ENCODE data around the gene ELMO1. TPM values are rescaled to one million over a fixed set of nuclear protein-coding genes. Genes with fewer than 3 reads are reported as not detected.

ELMO1 gene
- total and polyA plus RNA-seq, 2 experiments from 2014 or later: 6.5 to 24.9 TPM

DNA sequence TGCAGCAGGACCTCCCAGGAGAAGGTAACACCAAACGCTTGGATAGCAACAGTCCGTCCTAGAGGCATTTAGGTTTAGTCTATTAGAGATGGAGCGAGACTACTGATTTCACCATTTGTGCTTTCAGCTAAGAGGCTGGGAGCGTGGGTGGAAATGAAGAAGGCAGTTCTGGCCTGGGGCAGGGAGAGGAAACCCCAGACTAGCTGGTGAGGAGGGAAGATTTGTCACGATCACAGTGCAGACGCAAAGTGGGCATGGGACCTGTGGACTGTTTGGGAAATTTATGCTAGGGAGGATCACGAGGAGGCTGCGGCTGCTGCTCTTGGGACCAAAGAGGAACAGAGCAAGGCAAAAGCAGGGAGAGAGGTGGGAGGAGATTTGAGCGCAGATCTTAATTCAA, 594.0 kb downstream of the ELMO1 start (continued):
- TF ChIP-seq ETS1 (IDR thresholded peaks at IDR 0.05) (no peak), ZNF331 (CRISPR knock-in tag; IDR thresholded peaks at IDR 0.05; ENCODE audit: low read depth) (no peak), EZH2phosphoT487 (IDR thresholded peaks at IDR 0.05; ENCODE audit: unreplicated experiment) (no peak), EZH2 (IDR thresholded peaks at IDR 0.05; ENCODE audit: low read depth, unreplicated experiment) (no peak)

DNA sequence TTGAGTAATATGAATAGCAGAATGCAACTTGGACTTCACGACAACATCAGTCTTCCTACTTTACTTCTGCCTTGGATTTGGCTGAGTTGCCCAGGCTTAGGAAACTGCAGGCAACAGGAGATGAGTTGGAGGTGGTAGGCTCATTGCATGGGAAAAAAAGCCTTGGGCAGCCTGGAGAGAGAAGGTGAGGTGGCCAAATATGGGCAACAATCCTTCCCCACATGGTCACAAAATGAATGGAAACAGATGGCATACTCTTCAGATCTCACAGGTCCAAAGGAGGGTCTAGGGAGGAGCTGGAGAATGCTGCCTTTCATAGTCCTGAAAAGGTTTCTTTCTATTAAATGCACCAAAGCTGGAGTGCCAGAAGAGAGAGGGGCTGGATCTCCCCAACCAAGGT, 595.7 kb downstream of the ELMO1 start:
- ATAC-seq (no peak), DNase-seq (ENCODE audit: low spot score) (no peak)
- Histone ChIP-seq H3K4me2 (no peak overlapping the region), H3K79me2 (replicated peaks; ENCODE audit: insufficient read depth) (no peaks in the 10 kb centered on the region), H4K20me1 (replicated peaks; ENCODE audit: insufficient read depth) (no peaks in the 10 kb centered on the region), H3K4me3 (no peak overlapping the region), H3K27ac (ENCODE audit: low read depth) (no peak overlapping the region), H3K36me3 (ENCODE audit: insufficient read depth) (no peaks in the 10 kb centered on the region), H3K4me1 (ENCODE audit: insufficient read depth) (no peaks in the 10 kb centered on the region), H3K9me2 (ENCODE audit: insufficient read depth) (no peaks in the 10 kb centered on the region), H3K27me3 (ENCODE audit: insufficient read depth) (no peaks in the 10 kb centered on the region), H2AFZ (no peak overlapping the region), H3F3A (replicated peaks; ENCODE audit: low read depth) (no peaks in the 10 kb centered on the region)
- Mint-ChIP-seq H3K36me3 (ENCODE audit: low read depth) (peaks cover 8% of the 10 kb centered on the region), H3K9me3 (peaks cover 3% of the 10 kb centered on the region), H3K4me1 (peaks cover 11% of the 10 kb centered on the region; the same call in 2 of the 3 replicates), H3K4me3 (no peak overlapping the region), H3K27me3 (ENCODE audit: insufficient read depth, low read depth, poor library complexity) (no peaks in the 10 kb centered on the region), H3K27ac (no peak overlapping the region)
- TF ChIP-seq ZNF462 (CRISPR knock-in tag; IDR thresholded peaks at IDR 0.05) (no peak), EZH2 (IDR thresholded peaks at IDR 0.05; ENCODE audit: low read depth, unreplicated experiment) (no peak), ZNF114 (CRISPR knock-in tag; IDR thresholded peaks at IDR 0.05) (no peak), ZNF331 (CRISPR knock-in tag; IDR thresholded peaks at IDR 0.05; ENCODE audit: low read depth) (no peak), EZH2phosphoT487 (IDR thresholded peaks at IDR 0.05; ENCODE audit: unreplicated experiment) (no peak), ETS1 (IDR thresholded peaks at IDR 0.05) (no peak), JUNB (IDR thresholded peaks at IDR 0.05; ENCODE audit: unreplicated experiment) (no peak), CREB1 (CRISPR knock-in tag; IDR thresholded peaks at IDR 0.05; ENCODE audit: low read depth) (no peak), STAT1 (IDR thresholded peaks at IDR 0.05; ENCODE audit: unreplicated experiment) (no peak), NANOG (IDR thresholded peaks at IDR 0.05; ENCODE audit: borderline replicate concordance) (no peak)
- TF ChIP-seq, protein P1, sequence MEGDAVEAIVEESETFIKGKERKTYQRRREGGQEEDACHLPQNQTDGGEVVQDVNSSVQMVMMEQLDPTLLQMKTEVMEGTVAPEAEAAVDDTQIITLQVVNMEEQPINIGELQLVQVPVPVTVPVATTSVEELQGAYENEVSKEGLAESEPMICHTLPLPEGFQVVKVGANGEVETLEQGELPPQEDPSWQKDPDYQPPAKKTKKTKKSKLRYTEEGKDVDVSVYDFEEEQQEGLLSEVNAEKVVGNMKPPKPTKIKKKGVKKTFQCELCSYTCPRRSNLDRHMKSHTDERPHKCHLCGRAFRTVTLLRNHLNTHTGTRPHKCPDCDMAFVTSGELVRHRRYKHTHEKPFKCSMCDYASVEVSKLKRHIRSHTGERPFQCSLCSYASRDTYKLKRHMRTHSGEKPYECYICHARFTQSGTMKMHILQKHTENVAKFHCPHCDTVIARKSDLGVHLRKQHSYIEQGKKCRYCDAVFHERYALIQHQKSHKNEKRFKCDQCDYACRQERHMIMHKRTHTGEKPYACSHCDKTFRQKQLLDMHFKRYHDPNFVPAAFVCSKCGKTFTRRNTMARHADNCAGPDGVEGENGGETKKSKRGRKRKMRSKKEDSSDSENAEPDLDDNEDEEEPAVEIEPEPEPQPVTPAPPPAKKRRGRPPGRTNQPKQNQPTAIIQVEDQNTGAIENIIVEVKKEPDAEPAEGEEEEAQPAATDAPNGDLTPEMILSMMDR (conservative IDR thresholded peaks at IDR 0.05; ENCODE audit: low read depth in 2 of 2): no peak

All from GM23338 (cell line).